HUES48 (cell line): Measurements from ENCODE around the gene SAP30BP.

Experiments
- H3K27ac ChIP-seq: one replicate; pipeline ENCODE4 v1.7.0; 2013; ENCODE audit warnings: low read depth, low read length, inconsistent platforms
- H3K27me3 ChIP-seq: 2 replicates; pipeline ENCODE4 v1.6.1; 2013; ENCODE audit warnings: mild to moderate bottlenecking, low read length; ENCODE audit not compliant: control insufficient read depth, insufficient read depth
- H3K36me3 ChIP-seq: 2 replicates; pipeline ENCODE4 v1.6.1; 2013; ENCODE audit warnings: low read length; ENCODE audit not compliant: control insufficient read depth, insufficient read depth
- H3K4me1 ChIP-seq: 2 replicates; pipeline ENCODE4 v1.6.1; 2013; ENCODE audit warnings: mild to moderate bottlenecking, low read length; ENCODE audit not compliant: control insufficient read depth, insufficient read depth
- H3K4me3 ChIP-seq: 2 replicates; pipeline ENCODE4 v1.5.1; 2013; ENCODE audit warnings: mild to moderate bottlenecking, low read depth, low read length
- H3K9ac ChIP-seq: 2 replicates; pipeline ENCODE4 v1.6.1; 2013; ENCODE audit warnings: mild to moderate bottlenecking, low read depth, low read length, moderate library complexity
- H3K9me3 ChIP-seq: 2 replicates; pipeline ENCODE4 v1.6.1; 2013; ENCODE audit warnings: low read length; ENCODE audit not compliant: control insufficient read depth, insufficient read depth

Gene SAP30BP

DNA sequence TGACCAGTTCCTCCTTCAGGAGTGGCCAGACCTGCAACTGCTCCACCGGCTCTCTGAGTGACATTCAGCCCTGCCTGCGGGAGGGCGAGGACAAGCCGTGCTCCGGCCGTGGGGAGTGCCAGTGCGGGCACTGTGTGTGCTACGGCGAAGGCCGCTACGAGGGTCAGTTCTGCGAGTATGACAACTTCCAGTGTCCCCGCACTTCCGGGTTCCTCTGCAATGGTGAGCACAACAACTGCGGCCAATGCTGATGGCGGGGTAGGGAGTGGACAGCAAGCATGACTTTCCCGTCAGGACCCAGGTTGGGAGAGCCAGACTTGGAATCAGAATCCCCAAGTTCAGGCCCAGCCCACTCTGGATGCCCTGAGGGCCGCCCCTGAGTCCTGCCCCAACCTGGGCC lies 66.3 kb downstream of the SAP30BP start:
- Histone ChIP-seq H3K4me3 (no peak overlapping the region), H3K4me1 (no peaks in the 10 kb centered on the region), H3K27ac (no peak overlapping the region), H3K9me3 (no peaks in the 10 kb centered on the region), H3K27me3 (no peaks in the 10 kb centered on the region), H3K9ac (no peak overlapping the region), H3K36me3 (no peaks in the 10 kb centered on the region)

DNA sequence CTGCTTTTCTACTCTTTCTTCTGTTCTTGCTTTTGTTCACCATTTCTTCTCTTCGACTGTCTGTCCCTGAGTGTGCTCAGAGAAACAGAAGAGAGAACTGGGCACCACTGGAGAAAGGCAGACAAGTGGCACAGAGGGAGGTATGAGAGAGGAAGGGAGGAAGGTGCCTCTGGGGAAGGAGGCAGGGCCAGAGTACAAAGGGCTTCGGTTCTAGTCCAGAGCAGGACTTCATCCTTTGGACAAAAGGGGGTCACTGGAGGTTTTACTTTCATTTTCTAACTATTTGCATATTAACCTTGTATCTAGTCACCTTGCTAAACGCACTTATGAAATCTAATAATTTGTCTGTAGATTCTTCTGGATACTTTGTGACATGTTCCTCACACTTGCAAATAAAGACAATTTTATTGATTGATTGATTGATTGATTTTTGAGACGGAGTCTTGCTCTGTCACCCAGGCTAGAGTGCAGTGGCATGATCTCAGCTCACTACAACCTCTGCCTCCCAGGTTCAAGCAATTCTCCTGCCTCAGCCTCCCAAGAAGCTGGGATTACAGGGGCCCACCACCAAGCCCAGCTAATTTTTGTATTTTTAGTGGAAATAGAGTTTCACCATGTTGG lies 67.6 kb downstream of the SAP30BP start:
- Histone ChIP-seq H3K4me1 (no peaks in the 10 kb centered on the region), H3K4me3 (no peak overlapping the region), H3K36me3 (no peaks in the 10 kb centered on the region), H3K27ac (no peak overlapping the region), H3K9ac (no peak overlapping the region), H3K9me3 (no peaks in the 10 kb centered on the region), H3K27me3 (no peaks in the 10 kb centered on the region)

DNA sequence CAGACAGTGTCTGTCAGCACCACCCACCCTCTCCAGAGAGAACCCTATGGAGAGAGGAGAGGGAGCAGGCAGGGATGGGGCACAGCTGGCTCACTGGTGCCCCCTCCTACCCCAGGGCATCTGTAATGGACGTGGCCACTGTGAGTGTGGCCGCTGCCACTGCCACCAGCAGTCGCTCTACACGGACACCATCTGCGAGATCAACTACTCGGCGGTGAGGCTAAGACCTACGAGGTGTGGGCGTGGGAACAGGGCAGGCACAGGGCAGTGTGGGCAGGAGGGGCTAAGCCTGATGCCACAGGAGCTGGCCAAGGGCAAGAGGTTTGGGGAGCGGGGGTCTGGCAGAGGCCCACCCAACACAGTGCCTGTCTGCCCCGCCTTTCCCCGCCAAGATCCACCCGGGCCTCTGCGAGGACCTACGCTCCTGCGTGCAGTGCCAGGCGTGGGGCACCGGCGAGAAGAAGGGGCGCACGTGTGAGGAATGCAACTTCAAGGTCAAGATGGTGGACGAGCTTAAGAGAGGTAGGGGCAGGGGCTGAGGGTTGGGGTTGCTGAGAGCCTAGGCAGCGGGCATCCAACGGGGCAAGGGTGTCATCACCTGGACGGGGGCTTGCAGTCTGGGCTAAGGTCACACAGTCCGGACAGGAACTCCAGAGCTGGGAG lies 69.2 kb downstream of the SAP30BP start:
- no peak overlapping the region for H3K4me3 ChIP-seq
- no peaks in the 10 kb centered on the region for H3K4me1 ChIP-seq
- H3K27me3 ChIP-seq: no peaks in the 10 kb centered on the region
- no peak overlapping the region for H3K9ac ChIP-seq
- no peaks in the 10 kb centered on the region for H3K9me3 ChIP-seq
- no peaks in the 10 kb centered on the region for H3K36me3 ChIP-seq
- H3K27ac ChIP-seq: no peak overlapping the region

DNA sequence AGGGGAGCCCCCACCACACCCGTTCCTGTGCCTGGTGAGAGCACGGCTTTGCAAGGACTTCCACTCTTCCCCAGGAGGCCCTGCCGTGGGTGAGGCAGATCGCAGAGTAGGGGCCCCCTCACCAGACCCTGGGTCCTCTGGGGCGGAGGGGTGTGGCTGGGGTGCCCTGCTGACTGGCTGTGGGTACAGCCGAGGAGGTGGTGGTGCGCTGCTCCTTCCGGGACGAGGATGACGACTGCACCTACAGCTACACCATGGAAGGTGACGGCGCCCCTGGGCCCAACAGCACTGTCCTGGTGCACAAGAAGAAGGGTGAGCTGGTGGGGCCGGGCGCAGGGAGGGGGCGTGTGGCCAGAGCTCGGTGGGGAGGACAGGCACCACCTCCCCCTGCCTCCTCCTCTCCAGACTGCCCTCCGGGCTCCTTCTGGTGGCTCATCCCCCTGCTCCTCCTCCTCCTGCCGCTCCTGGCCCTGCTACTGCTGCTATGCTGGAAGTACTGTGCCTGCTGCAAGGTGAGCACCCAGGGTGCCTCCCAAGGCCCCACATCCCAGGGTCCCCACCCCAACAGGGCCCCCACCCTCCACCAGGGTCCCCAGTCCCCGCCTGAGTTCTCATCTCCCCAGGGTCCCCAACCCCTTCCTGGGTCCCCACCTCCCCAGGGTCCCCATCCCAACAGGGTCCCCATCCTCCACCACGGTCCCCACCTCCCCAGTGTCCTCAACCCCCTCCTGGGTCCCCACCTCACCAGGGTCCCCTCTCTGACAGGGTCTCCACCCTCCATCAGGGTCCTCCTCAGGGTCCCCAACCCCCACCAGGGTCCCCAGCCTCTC lies 70.2 kb downstream of the SAP30BP start:
- H3K27ac ChIP-seq: no peak overlapping the region
- no peak overlapping the region for H3K4me3 ChIP-seq
- no peaks in the 10 kb centered on the region for H3K36me3 ChIP-seq
- no peak overlapping the region for H3K9ac ChIP-seq
- H3K4me1 ChIP-seq: no peaks in the 10 kb centered on the region
- no peaks in the 10 kb centered on the region for H3K27me3 ChIP-seq
- H3K9me3 ChIP-seq: no peaks in the 10 kb centered on the region

DNA sequence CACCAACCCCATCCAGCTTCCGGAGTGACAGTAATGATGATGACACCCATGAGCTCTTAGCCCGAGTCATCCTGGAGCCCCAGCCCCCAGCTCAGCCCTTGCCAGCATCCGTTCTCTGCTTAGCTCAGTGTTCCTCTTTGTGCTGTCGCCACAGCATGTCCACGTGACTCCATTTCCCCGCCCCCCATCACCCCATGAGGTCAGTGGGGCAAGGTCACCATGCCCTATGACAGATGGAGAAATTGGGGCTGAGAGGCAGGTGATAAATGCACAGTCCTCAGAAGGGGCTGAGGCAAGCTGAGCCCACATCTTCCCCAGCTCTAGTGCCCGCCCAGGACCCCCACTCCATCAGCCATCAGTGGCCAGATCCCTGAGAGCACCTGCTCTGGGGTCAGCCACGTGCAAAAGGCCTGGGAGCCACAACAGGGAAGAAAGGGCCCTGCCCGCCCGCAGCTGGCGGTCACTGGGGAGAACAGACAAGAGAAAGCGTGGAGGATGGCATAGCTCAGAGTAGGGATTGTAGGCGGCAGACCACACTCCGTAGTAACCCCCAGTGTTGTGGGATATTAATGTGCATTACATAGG lies 71.2 kb downstream of the SAP30BP start:
- H3K4me3 ChIP-seq: no peak overlapping the region

DNA sequence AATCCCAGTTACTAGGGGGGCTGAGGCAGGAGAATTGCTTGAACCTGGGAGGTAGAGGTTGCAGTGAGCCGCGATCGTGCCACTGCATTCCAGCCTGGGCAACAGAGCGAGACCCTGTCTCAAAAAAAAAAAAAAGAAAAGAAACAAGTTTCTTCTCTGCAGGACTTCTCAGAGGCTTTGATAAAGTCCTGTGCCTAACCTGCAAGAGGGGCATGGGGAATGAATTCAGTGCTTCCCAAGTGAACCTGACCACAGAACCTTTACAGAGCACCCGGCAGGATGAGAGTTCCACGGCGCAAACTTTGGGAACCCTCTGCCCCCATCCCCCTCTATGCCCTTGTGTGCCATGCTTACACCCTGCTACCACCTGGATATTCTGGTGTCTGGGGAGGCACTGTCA lies 72.0 kb downstream of the SAP30BP start:
- H3K9me3 ChIP-seq: no peaks in the 10 kb centered on the region
- no peaks in the 10 kb centered on the region for H3K4me1 ChIP-seq
- no peaks in the 10 kb centered on the region for H3K36me3 ChIP-seq
- no peaks in the 10 kb centered on the region for H3K27me3 ChIP-seq
- H3K9ac ChIP-seq: no peak overlapping the region
- H3K4me3 ChIP-seq: no peak overlapping the region
- H3K27ac ChIP-seq: no peak overlapping the region

More for the DNA sequence above, 71.2 kb downstream of the SAP30BP start:
- Histone ChIP-seq H3K27ac (no peak overlapping the region), H3K9me3 (no peaks in the 10 kb centered on the region), H3K9ac (no peak overlapping the region), H3K36me3 (no peaks in the 10 kb centered on the region), H3K27me3 (no peaks in the 10 kb centered on the region), H3K4me1 (no peaks in the 10 kb centered on the region)

DNA sequence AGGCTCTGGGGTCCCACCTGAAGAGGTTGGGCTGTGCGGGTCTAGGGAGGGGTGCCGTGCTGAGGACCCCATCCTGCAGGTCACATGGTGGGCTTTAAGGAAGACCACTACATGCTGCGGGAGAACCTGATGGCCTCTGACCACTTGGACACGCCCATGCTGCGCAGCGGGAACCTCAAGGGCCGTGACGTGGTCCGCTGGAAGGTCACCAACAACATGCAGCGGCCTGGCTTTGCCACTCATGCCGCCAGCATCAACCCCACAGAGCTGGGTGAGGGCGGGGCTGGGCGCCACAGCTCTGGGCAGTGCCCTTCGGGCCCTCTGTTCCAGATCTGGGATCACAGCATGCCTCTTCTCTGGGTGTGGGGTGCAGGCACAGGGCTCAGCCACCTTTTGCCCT lies 72.7 kb downstream of the SAP30BP start:
- Histone ChIP-seq H3K4me3 (no peak overlapping the region), H3K9me3 (no peaks in the 10 kb centered on the region), H3K27ac (no peak overlapping the region), H3K36me3 (no peaks in the 10 kb centered on the region), H3K9ac (no peak overlapping the region), H3K4me1 (no peaks in the 10 kb centered on the region), H3K27me3 (no peaks in the 10 kb centered on the region)

DNA sequence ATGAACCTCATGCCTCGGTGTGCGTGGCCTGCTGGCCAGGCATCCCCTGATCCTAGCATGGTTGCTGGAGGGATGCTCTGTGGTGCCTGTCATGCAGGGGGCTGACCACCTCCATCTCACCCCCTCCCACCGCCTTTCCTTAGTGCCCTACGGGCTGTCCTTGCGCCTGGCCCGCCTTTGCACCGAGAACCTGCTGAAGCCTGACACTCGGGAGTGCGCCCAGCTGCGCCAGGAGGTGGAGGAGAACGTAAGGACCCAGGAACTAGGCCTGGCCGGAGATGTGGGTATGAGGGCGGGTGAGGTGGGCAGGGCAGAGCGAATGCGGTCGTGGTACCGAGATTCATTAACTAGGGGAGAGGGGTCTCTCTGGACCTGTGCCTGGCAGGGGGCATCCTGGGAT lies 73.1 kb downstream of the SAP30BP start:
- no peak overlapping the region for H3K4me3 ChIP-seq
- H3K9me3 ChIP-seq: no peaks in the 10 kb centered on the region
- no peak overlapping the region for H3K9ac ChIP-seq
- H3K27me3 ChIP-seq: no peaks in the 10 kb centered on the region
- H3K36me3 ChIP-seq: no peaks in the 10 kb centered on the region
- H3K27ac ChIP-seq: no peak overlapping the region
- H3K4me1 ChIP-seq: no peaks in the 10 kb centered on the region

DNA sequence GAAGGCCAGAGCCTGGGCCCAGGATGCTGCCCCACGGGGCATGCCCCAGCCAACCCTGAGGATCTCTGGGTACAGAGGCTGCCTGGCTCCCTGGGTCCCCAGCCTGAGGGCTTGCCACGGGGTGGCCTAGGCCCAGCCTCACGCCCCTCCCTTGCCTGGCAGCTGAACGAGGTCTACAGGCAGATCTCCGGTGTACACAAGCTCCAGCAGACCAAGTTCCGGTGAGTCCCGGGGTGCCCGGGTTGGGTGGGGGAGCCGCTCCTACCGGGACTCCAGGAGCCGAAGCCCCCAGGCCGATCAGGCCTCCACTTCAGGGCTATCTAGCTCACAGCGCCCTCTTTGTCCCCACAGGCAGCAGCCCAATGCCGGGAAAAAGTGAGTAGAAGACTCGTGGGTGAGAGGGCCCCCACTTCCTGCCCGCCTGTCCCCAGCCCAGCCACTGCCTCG lies 73.5 kb downstream of the SAP30BP start:
- no peaks in the 10 kb centered on the region for H3K27me3 ChIP-seq
- H3K4me3 ChIP-seq: no peak overlapping the region
- no peak overlapping the region for H3K9ac ChIP-seq
- H3K9me3 ChIP-seq: no peaks in the 10 kb centered on the region
- no peaks in the 10 kb centered on the region for H3K36me3 ChIP-seq
- H3K27ac ChIP-seq: no peak overlapping the region
- H3K4me1 ChIP-seq: no peaks in the 10 kb centered on the region

DNA sequence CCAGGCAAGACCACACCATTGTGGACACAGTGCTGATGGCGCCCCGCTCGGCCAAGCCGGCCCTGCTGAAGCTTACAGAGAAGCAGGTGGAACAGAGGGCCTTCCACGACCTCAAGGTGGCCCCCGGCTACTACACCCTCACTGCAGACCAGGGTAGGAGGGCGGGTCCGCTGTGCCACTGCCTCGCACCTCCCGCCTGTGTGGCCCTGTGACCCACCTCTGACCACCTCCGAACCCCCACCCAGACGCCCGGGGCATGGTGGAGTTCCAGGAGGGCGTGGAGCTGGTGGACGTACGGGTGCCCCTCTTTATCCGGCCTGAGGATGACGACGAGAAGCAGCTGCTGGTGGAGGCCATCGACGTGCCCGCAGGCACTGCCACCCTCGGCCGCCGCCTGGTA lies 75.2 kb downstream of the SAP30BP start:
- H3K4me1 ChIP-seq: no peaks in the 10 kb centered on the region
- no peak overlapping the region for H3K9ac ChIP-seq
- H3K27me3 ChIP-seq: no peaks in the 10 kb centered on the region
- no peaks in the 10 kb centered on the region for H3K9me3 ChIP-seq
- H3K27ac ChIP-seq: no peak overlapping the region
- H3K4me3 ChIP-seq: no peak overlapping the region
- H3K36me3 ChIP-seq: no peaks in the 10 kb centered on the region
